IMR-90 (cell line): ENCODE measurements around the gene SLIT3. TPM values are rescaled to one million over a fixed set of nuclear protein-coding genes. Genes with fewer than 3 reads are reported as not detected.

Experiments
- ATAC-seq: fragments of 200-7000 bp; cut with Tn5 transposase; 2 replicates; pipeline ENCODE4 v1.9.1; 2020; ENCODE audit warnings: low read depth, mild to moderate bottlenecking, moderate library complexity
- BruUV-seq: library from RNA; stranded (reverse); fragments of 400-500 nt; replicated peaks from 2 replicates; lab custom pipeline; 2021; lab: Mats Ljungman, UMichigan
- CTCF ChIA-PET: fragments of 300-600 bp; formaldehyde crosslinking; extraction: SDS; loops from one replicate; lab custom pipeline; 2021; ENCODE audit warnings: antibody characterized with exemption; lab: Yijun Ruan, JAX
- POLR2A ChIA-PET: fragments of 300-600 bp; sonication (Branson Sonifier 250); formaldehyde crosslinking; loops from one replicate; lab custom pipeline; 2022; ENCODE audit warnings: antibody characterized with exemption; ENCODE audit not compliant: unreplicated experiment; lab: Charles Lee
- DNase-seq: peaks from one replicate; pipeline ENCODE4 v3.0.0; 2013
- H2AFZ ChIP-seq: replicated peaks from 2 replicates; pipeline ENCODE3; 2013; ENCODE audit warnings: low read length, mild to moderate bottlenecking; ENCODE audit not compliant: poor library complexity
- H2AK5ac ChIP-seq: 2 replicates; pipeline ENCODE4 v1.6.1; 2013; ENCODE audit warnings: low read depth, low read length, inconsistent platforms
- H2AK9ac ChIP-seq: replicated peaks from 2 replicates; pipeline ENCODE3; 2013; ENCODE audit warnings: mild to moderate bottlenecking, low read depth, low read length, moderate library complexity; ENCODE audit not compliant: poor library complexity
- H2BK120ac ChIP-seq: 2 replicates; pipeline ENCODE4 v1.6.1; 2013; ENCODE audit warnings: low read depth, low read length, inconsistent platforms
- H2BK15ac ChIP-seq: 3 replicates; pipeline ENCODE4 v1.6.1; 2013; ENCODE audit warnings: low read depth, low read length, inconsistent platforms
- H2BK20ac ChIP-seq: 2 replicates; pipeline ENCODE4 v1.6.1; 2013; ENCODE audit warnings: low read depth, mild to moderate bottlenecking, inconsistent platforms, low read length, moderate library complexity
- H2BK5ac ChIP-seq: 2 replicates; pipeline ENCODE4 v1.6.1; 2013; ENCODE audit warnings: mild to moderate bottlenecking, low read depth, low read length, inconsistent platforms; ENCODE audit not compliant: poor library complexity, severe bottlenecking
- H3K14ac ChIP-seq: replicated peaks from 2 replicates; pipeline ENCODE4 v1.6.1; 2013; ENCODE audit warnings: low read depth, low read length, inconsistent platforms
- H3K18ac ChIP-seq: 2 replicates; pipeline ENCODE4 v1.6.1; 2013; ENCODE audit warnings: low read depth, low read length, control low read depth
- H3K23ac ChIP-seq: 2 replicates; pipeline ENCODE4 v1.6.1; 2013; ENCODE audit warnings: low read depth, low read length, inconsistent platforms
- H3K27ac ChIP-seq: 2 replicates; pipeline ENCODE4 v1.5.1; 2013; ENCODE audit warnings: mild to moderate bottlenecking, control low read depth, low read length; ENCODE audit not compliant: insufficient read depth
- H3K27me3 ChIP-seq: 2 replicates; pipeline ENCODE4 v1.6.1; 2013; ENCODE audit warnings: low read length; ENCODE audit not compliant: control insufficient read depth, insufficient read depth
- H3K36me3 ChIP-seq: 2 replicates; pipeline ENCODE4 v1.6.1; 2013; ENCODE audit warnings: low read length, mixed read lengths; ENCODE audit not compliant: control insufficient read depth, insufficient read depth
- H3K4ac ChIP-seq: 2 replicates; pipeline ENCODE4 v1.6.1; 2013; ENCODE audit warnings: low read depth, low read length, inconsistent platforms
- H3K4me1 ChIP-seq: 2 replicates; pipeline ENCODE4 v1.6.1; 2013; ENCODE audit warnings: low read length, mixed read lengths; ENCODE audit not compliant: control insufficient read depth, insufficient read depth
- H3K4me2 ChIP-seq: 2 replicates; pipeline ENCODE4 v1.6.1; 2013; ENCODE audit warnings: low read depth, mild to moderate bottlenecking, control low read depth, low read length, moderate library complexity
- H3K4me3 ChIP-seq: 2 replicates; pipeline ENCODE4 v1.5.1; 2013; ENCODE audit warnings: low read depth, mild to moderate bottlenecking, control low read depth, low read length, moderate library complexity; ENCODE audit not compliant: insufficient read depth
- H3K56ac ChIP-seq: 2 replicates; pipeline ENCODE4 v1.6.1; 2013; ENCODE audit warnings: low read length, inconsistent platforms; ENCODE audit not compliant: insufficient read depth; ENCODE audit errors: extremely low read depth
- H3K79me1 ChIP-seq, 2 experiments: 2 replicates each; pipeline ENCODE4 v1.6.1; 2013; ENCODE audit warnings: low read length in 2 of 2, inconsistent platforms in 1 of 2, low read depth in 1 of 2
- H3K9ac ChIP-seq: 2 replicates; pipeline ENCODE4 v1.6.1; 2013; ENCODE audit warnings: low read depth, low read length, control low read depth
- H3K9me1 ChIP-seq: 2 replicates; pipeline ENCODE4 v1.6.1; 2013; ENCODE audit warnings: low read length, inconsistent platforms; ENCODE audit not compliant: insufficient read depth
- H3K9me3 ChIP-seq: 2 replicates; pipeline ENCODE4 v1.6.1; 2013; ENCODE audit warnings: low read length; ENCODE audit not compliant: control insufficient read depth, insufficient read depth
- H4K20me1 ChIP-seq: 2 replicates; pipeline ENCODE4 v1.6.1; 2013; ENCODE audit warnings: low read length, inconsistent platforms; ENCODE audit not compliant: insufficient read depth
- H4K5ac ChIP-seq: 2 replicates; pipeline ENCODE4 v1.6.1; 2013; ENCODE audit warnings: mild to moderate bottlenecking, low read depth, low read length, control low read depth
- H4K8ac ChIP-seq, 2 experiments: 2 replicates each; pipeline ENCODE4 v1.6.1; 2013; ENCODE audit warnings: low read depth in 2 of 2, low read length in 2 of 2, control low read depth in 1 of 2, inconsistent platforms in 1 of 2
- H4K91ac ChIP-seq: 2 replicates; pipeline ENCODE4 v1.6.1; 2013; ENCODE audit warnings: low read depth, low read length, inconsistent platforms; ENCODE audit not compliant: insufficient read depth
- CHD1 ChIP-seq: IDR thresholded peaks from 2 replicates; pipeline ENCODE4 v1.6.1; 2012; ENCODE audit warnings: low read depth, low read length, improper control_type of control experiment
- MAZ ChIP-seq: IDR thresholded peaks from 2 replicates; pipeline ENCODE4 v1.6.1; 2012; ENCODE audit warnings: low read depth, mild to moderate bottlenecking, low read length, improper control_type of control experiment, moderate library complexity, borderline replicate concordance
- MXI1 ChIP-seq: IDR thresholded peaks from 2 replicates; pipeline ENCODE4 v1.6.1; 2012; ENCODE audit warnings: low read depth, mild to moderate bottlenecking, low read length, moderate library complexity, borderline replicate concordance
- RAD21 ChIP-seq: IDR thresholded peaks from 2 replicates; pipeline ENCODE4 v1.6.1; 2012; ENCODE audit warnings: low read length, improper control_type of control experiment
- USF2 ChIP-seq: fragments of 150-350 bp; IDR thresholded peaks from 2 replicates; pipeline ENCODE4 v1.6.1; 2017; ENCODE audit warnings: mild to moderate bottlenecking, antibody characterized with exemption, low read length, low read depth
- WGBS, 2 experiments: methylation state at CpG; one replicate each; pipeline versions ENCODE4 v1.1.5 to v1.1.7; 2013; ENCODE audit warnings: missing lambda C conversion rate in 2 of 2; ENCODE audit not compliant: insufficient read length in 1 of 2; ENCODE audit errors: extremely low coverage in 2 of 2; 5-methylcytosine and 5-hydroxymethylcytosine counted together
- dilution Hi-C: fragments of 300-500 bp; cut with HindIII; formaldehyde crosslinking; loops from one replicate; pipeline ENCODE4 v1.14.3; 2018; ENCODE audit warnings: low sequenced_read_pairs; ENCODE audit not compliant: unreplicated experiment
- in situ Hi-C: fragments of 300-500 bp; cut with MboI; formaldehyde crosslinking; loops from 3 replicates; pipeline ENCODE4 v1.14.3; 2019; ENCODE audit warnings: low sequenced_read_pairs, inconsistent platforms, mixed read lengths
- intact Hi-C: fragments of 100-400 bp; cut with micrococcal nuclease; formaldehyde crosslinking; loops from 2 replicates; pipeline ENCODE4 v1.10.0; 2022
- polyA plus RNA-seq, 3 experiments: library from polyadenylated mRNA; depleted of rRNA; stranded (reverse); fragments of >200 nt; gene quantifications; 2 replicates each; pipeline ENCODE4 v1.2.3, GENCODE V29; 2012; ENCODE audit warnings: low replicate concordance in 1 of 3
- total RNA-seq: library from RNA; depleted of rRNA; stranded (reverse); fragments of >200 nt; gene quantifications from 2 replicates; pipeline ENCODE4 v1.2.3, GENCODE V29; 2012

The SLIT3 gene
- total and polyA plus RNA-seq, 2 of the 4 experiments (the other 2 are of a cell fraction), result 0.18 to 0.50 TPM

- H2AFZ ChIP-seq, result no peak overlapping the region
- no peak overlapping the region for H2BK120ac ChIP-seq
- ChIA-PET CTCF (no interaction called here), POLR2A (interaction anchor here (0.6 kb wide), 2 partner anchors 18 to 874 kb away, joined by 4 to 10 read pairs; no protein-coding TSS in a partner anchor)
- H3K79me1 ChIP-seq, result no peaks in the 10 kb centered on the region
- intact Hi-C loops, result no loop called here
- no peak overlapping the region for H3K9ac ChIP-seq
- DNase-seq (no peak), ATAC-seq (no peak)
- H3K9me3 ChIP-seq, result no peaks in the 10 kb centered on the region
- H2BK20ac ChIP-seq, result no peak overlapping the region
- TF ChIP-seq MAZ (no peak), MXI1 (no peak), USF2 (no peak), RAD21 (no peak), CHD1 (no peak)
- no peak overlapping the region for H3K23ac ChIP-seq
- no peak overlapping the region for H2BK5ac ChIP-seq
- no peak overlapping the region for H4K5ac ChIP-seq
- no peak overlapping the region for H3K18ac ChIP-seq
- no peaks in the 10 kb centered on the region for H3K4me1 ChIP-seq
- H4K91ac ChIP-seq, result no peak overlapping the region
- H2BK15ac ChIP-seq, result no peak overlapping the region
- no peak overlapping the region for H2AK9ac ChIP-seq
- no peaks in the 10 kb centered on the region for H4K20me1 ChIP-seq
- H3K14ac ChIP-seq, result no peak overlapping the region
- in situ Hi-C loops, result no loop called here
- BruUV-seq, result no TSS peak
- no peaks in the 10 kb centered on the region for H3K9me1 ChIP-seq
- H3K27ac ChIP-seq, result no peak overlapping the region
- no peak overlapping the region for H3K4ac ChIP-seq
- WGBS, 2 experiments, result no CpG with 5 or more reads among the region's 9 CpGs
- H3K4me3 ChIP-seq, result no peak overlapping the region
- no peak overlapping the region for H4K8ac ChIP-seq
- no peaks in the 10 kb centered on the region; the same call in none of the 2 replicates for H3K27me3 ChIP-seq
- dilution Hi-C loops, result no loop called here
- no peak overlapping the region for H3K4me2 ChIP-seq
- no peak overlapping the region for H2AK5ac ChIP-seq
- H3K56ac ChIP-seq, result no peak overlapping the region
- H3K36me3 ChIP-seq, result no peaks in the 10 kb centered on the region
These were observed 458.3 kb downstream of the SLIT3 start for GRCh38 chr5:168842571-168843205.
